ENCODE measurements around the gene ETV7. TPM values are rescaled to one million over a fixed set of nuclear protein-coding genes. Genes with fewer than 3 reads are reported as not detected.

Gene ETV7
- total RNA-seq, 2 donors from 2014 or later, result 0.74 to 1.8 TPM

DNA sequence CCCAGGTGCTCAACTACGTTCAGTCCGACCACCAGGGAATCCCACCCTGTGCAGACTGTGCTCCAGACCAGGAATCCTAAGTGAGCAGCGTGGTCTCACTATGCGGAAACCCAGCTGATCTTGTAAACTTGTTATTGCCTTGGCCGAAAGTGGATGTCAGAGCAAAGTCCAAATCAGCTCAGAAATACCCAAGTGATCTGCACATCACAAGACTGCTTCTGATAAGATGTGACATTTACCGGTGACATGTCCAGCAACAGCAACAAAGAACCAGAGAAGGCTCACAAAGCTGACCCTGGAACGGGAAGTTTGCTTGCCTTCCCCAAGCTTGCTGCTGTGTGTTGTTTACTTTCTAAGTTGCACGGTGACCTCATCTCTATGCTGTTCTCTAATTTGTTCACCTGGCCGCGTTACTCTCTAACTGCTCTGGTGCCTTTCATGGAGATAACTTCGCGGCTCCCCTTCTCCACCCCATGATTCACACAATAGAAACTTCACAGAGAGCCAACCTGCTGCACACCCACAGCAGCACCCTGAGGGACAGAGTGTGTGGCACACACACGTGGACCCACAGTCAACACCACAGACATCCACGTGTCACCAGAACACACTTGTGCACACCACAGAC lies 52.5 kb downstream of the ETV7 start:
- TF ChIP-seq POLR2A (IDR thresholded peaks at IDR 0.05) (no peak), POLR2AphosphoS5 (IDR thresholded peaks at IDR 0.05) (peak; percentile 37)
- TF ChIP-seq, protein P1, sequence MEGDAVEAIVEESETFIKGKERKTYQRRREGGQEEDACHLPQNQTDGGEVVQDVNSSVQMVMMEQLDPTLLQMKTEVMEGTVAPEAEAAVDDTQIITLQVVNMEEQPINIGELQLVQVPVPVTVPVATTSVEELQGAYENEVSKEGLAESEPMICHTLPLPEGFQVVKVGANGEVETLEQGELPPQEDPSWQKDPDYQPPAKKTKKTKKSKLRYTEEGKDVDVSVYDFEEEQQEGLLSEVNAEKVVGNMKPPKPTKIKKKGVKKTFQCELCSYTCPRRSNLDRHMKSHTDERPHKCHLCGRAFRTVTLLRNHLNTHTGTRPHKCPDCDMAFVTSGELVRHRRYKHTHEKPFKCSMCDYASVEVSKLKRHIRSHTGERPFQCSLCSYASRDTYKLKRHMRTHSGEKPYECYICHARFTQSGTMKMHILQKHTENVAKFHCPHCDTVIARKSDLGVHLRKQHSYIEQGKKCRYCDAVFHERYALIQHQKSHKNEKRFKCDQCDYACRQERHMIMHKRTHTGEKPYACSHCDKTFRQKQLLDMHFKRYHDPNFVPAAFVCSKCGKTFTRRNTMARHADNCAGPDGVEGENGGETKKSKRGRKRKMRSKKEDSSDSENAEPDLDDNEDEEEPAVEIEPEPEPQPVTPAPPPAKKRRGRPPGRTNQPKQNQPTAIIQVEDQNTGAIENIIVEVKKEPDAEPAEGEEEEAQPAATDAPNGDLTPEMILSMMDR (IDR thresholded peaks at IDR 0.05), result no peak
- H3K27ac ChIP-seq, result peak overlapping the region in 1 of 2 donors; percentile 13

DNA sequence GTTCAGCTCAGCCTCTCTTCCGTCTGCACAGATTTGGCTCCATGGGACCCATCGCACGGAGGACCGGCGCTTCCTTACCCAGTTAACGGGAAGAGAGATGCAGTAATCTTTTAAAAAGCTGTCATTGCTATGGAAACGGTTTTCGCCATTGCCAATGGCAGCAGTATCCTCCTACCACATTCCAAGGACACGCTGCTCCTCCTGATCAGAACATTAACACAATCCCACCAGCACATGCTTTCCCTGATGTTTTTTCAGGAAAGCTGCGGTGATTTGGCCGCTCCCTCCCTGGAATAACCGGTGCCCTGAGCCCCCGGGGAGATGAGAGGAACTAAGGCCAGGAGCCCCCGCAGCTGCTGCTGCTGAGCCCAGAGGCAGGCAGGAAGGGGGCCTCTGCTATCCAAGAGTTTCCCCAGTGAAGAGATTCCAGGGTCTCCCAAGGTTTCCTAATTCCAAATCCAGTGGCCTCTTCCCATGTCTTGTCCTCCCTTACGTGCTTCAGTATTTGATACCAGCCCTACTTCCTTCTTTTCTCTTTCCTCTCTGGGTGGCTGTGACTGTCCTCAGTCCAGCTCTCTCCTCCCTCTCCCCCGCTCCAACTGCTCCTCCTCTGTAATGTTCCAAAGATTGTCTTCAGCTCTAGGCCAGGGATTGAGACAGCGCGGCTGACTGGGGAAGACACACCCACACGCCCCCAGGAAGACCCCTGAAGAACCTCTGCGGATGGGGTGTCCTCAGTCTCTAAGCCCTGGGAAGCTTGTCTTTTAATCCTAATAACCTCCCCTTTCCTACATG lies 53.3 kb downstream of the ETV7 start:
- Histone ChIP-seq H3K9me3 (no peaks in the 10 kb centered on the region), H3K27ac (peak overlapping the region; percentile 13 to 33), H3K4me1 (replicated peaks) (no peaks in the 10 kb centered on the region), H3K36me3 (no peaks in the 10 kb centered on the region), H3K27me3 (replicated peaks; ENCODE audit: insufficient read depth) (no peaks in the 10 kb centered on the region), H3K4me3 (no peak overlapping the region)
- 49% methylated on average over 20 of the region's 20 CpGs for WGBS
- intact Hi-C loops (cut with DNase I), result no loop called here
- DNase-seq (ENCODE audit: low spot score), result no peak
- TF ChIP-seq, protein P1 (IDR thresholded peaks at IDR 0.05), result no peak
- no peak for TF ChIP-seq POLR2A (IDR thresholded peaks at IDR 0.05)
- TF ChIP-seq POLR2AphosphoS5 (IDR thresholded peaks at IDR 0.05), result no peak

More for the DNA sequence above, 52.5 kb downstream of the ETV7 start:
- H3K36me3 ChIP-seq, result no peaks in the 10 kb centered on the region
- no peak for DNase-seq (ENCODE audit: low spot score)
- WGBS, result 32% methylated on average over 14 of the region's 14 CpGs
- no peaks in the 10 kb centered on the region for H3K9me3 ChIP-seq
- H3K4me1 ChIP-seq (replicated peaks), result no peaks in the 10 kb centered on the region
- intact Hi-C loops (cut with DNase I), result no loop called here
- no peak overlapping the region for H3K4me3 ChIP-seq
- no peaks in the 10 kb centered on the region for H3K27me3 ChIP-seq (replicated peaks; ENCODE audit: insufficient read depth)

DNA sequence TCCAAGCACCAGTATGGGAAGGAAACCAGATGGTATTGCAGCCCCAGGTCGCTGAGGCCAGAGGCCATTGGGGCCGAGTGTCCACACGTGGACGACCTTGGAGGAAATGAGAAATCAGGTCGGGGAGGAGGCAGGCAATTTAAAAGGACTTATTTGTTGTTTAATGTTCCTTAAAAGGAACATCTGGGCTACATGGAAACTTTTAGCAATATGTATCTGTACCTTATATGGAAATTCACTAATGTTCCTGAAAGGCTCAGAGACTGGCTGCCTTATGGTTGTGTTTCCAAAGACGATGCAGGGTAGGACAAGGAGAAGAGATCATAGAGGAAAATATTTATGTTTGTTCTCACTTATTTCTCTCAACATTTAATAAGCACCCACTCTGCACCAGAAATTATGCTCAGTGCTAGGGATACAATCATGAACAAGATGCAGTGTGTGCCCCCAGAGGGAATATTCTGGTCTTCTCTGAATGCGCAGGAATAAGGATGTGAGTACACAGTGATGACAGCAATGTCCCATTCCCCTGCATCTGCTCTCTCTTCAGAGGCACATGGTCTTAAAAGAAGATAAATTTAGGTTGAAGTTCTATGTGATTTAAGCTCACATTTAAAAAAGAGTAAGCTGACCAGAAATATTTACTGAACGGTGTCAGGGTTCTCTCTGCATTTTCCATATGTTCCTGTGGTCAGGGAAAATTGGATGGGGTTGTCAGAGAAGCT lies 54.1 kb downstream of the ETV7 start:
- no peak for TF ChIP-seq POLR2AphosphoS5 (IDR thresholded peaks at IDR 0.05)
- TF ChIP-seq, protein P1 (IDR thresholded peaks at IDR 0.05), result no peak
- TF ChIP-seq POLR2A (IDR thresholded peaks at IDR 0.05), result no peak
- Histone ChIP-seq H3K27me3 (replicated peaks; ENCODE audit: insufficient read depth) (no peaks in the 10 kb centered on the region), H3K27ac (no peak overlapping the region), H3K36me3 (no peaks in the 10 kb centered on the region), H3K4me3 (no peak overlapping the region), H3K4me1 (replicated peaks) (no peaks in the 10 kb centered on the region), H3K9me3 (no peaks in the 10 kb centered on the region)
- no peak for DNase-seq (ENCODE audit: low spot score)
- intact Hi-C loops (cut with DNase I), result no loop called here
- WGBS, result 74% methylated on average over 8 of the region's 8 CpGs

DNA sequence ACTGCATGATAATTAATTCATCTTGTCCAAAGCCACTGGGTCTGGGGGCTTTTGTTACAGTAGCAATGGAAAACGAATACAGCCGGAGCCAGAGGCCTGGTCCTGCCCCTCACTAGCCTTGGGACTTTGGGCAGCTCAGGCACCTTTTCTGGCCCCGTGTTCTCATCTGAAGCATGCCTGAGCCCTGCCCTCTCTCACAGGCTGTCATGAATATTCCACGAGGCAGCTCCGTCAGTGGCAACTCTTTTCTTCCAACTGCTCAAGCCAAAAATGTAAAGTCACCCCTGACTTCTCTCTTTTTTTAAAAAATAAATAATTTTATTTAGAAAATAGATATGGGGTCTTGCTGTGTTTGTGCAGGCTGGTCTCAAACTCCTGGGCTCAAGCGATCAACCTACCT lies 56.1 kb downstream of the ETV7 start:
- no peak for DNase-seq (ENCODE audit: low spot score)
- intact Hi-C loops (cut with DNase I), result no loop called here
- WGBS, result 88% methylated on average over 6 of the region's 6 CpGs
- Histone ChIP-seq H3K4me3 (no peak overlapping the region), H3K9me3 (no peaks in the 10 kb centered on the region), H3K4me1 (replicated peaks) (no peaks in the 10 kb centered on the region), H3K27me3 (replicated peaks; ENCODE audit: insufficient read depth) (no peaks in the 10 kb centered on the region), H3K27ac (no peak overlapping the region), H3K36me3 (no peaks in the 10 kb centered on the region)
- TF ChIP-seq, protein P1 (IDR thresholded peaks at IDR 0.05), result no peak
- TF ChIP-seq POLR2A (IDR thresholded peaks at IDR 0.05) (no peak), POLR2AphosphoS5 (IDR thresholded peaks at IDR 0.05) (no peak)

All from prostate gland (tissue), 2 donors.